HG02870 (cell line): ENCODE measurements around the gene PPA1.
"Not testable (repeated sequence)": the region's sequence is repeated elsewhere in the genome, so short reads cannot be mapped to it uniquely, and the experiment has no call there.

Experiments
- ATAC-seq: cut with Tn5 transposase; IDR thresholded peaks from one replicate; pipeline ENCODE4 v1.9.1; 2021; ENCODE audit warnings: mild to moderate bottlenecking, moderate library complexity; ENCODE audit not compliant: unreplicated experiment

PPA1 gene

DNA sequence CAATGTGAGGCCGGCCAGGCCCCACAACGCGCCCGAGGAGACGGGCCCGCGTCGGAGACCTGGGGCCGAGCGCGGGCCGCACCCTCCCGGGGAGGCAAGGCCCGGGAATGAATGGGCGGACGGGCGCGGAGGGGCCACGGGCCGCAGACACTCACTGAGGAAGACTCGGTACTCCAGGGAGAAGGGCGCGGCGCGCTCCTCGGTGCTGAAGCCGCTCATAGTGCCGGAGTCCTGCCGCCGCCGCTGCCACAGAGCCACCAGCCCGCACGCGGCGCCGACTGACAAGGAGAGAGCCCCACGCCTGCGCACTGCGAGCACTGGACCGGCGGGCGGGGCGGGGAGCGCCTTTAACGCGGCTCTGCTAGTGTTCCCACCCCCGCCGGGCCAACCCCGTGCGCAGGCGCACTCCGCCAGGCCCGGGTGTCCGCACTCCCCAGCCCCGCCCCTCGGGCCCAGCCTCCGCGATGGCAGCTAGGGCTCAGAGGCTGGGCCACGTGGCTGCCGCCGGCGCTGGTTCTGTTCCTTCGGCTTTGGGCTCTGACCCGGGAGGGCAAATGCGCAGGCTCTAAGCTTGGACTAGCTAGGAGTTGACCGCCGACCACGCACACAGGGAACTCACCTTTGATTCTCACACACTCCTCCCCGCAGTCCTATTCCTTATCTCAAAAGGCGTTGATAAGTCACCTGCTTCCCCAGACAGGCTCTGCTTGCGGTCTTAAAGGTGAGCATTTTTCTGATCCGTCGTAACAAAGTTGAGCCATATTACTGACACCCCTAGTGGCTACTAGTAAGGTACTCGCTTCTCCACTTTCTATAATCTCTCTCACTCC lies at the start of gene PPA1:
Gene PPA1 (minus strand): TSS at position 321 of the 830 bp plus-strand sequence. CDS start 102 bp downstream, at position 219.
- peak; percentile 85 for ATAC-seq

DNA sequence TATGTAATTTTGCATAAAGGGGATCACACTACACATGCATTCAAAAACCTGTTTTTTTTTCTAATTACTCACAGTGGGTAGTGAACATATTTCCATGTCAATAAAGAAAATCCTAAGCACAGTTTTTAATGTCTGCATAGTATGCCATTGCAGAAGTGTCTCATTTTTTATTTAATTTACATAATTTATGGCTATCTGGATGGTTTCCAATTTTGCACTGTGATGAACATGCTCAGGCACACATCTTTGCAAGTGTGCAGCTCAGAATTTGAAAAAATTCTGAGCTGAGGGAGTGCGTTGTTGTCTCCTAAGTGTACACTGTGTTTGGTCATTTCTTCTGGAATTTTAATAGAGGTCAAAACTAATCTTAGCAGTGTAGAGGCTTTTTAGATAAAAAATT lies 48.4 kb upstream of the PPA1 start:
- ATAC-seq, result no peak

DNA sequence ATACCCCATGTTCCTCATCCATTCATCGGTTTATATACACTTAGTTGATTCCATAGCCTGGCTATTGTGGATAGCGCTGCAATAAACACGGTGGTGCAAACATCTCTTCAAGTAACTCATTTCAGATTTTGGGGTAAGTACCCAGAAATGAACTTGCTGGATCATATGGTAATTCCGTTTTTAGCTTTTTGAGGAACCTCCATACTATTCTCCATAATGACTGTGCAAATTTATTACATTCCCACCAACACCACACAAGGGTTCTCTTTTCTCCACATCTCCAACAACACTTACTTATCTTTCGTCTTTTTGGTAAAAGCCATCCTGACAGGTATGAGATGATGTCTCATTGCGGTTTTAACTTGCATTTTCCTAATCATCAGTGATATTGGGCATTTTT lies 46.9 kb upstream of the PPA1 start:
- ATAC-seq, result no peak

DNA sequence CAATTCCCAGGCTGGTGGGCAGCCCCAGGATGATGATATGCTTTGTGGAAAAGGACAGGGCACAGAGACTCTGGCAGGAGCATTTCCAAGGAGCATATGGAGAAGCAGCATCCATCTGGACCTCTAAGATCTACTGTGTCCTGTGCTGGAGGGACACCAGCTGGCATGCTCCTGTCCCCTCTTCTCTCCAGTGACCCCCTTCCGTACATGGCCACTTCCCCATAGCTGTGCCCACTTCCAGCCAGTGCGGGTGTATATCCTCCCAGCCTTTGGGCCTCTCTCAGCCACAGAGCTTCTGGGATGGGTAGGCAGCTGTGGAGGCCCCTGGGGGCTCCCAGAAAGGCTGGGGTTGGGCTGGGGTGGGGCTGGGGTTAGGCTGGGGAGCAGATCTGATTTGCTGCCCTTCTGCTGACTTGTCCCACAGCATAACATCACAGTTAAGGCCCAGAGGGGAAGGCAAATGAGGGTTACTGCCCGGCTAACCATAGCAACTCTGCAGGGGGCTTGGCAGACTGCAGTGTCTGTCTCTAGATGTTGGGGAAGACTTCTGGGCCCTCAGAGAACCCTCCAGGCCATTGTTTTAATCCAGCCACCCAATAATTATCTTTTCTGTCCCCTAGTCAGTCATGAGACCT lies 44.3 kb upstream of the PPA1 start:
- ATAC-seq, result no peak

DNA sequence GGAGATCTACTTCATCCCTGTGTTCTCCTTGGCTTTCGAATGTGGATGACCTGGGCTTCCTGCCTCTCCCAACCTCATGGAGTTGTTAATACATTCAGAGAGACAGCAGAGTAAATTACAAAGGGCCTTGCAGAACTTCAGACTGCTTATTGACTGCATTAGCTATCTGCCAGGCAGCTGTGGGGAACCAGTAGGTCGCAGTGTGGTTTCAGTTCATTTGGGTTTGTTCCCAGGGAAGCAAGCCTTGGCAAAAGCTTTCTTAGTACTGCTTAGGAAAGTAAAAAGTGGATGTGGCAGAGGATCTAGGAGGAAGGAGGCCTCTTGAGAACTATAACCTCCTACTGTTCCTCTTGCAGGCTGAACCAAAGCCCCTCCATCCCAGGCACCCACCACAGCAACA lies 41.4 kb upstream of the PPA1 start:
- no peak for ATAC-seq

DNA sequence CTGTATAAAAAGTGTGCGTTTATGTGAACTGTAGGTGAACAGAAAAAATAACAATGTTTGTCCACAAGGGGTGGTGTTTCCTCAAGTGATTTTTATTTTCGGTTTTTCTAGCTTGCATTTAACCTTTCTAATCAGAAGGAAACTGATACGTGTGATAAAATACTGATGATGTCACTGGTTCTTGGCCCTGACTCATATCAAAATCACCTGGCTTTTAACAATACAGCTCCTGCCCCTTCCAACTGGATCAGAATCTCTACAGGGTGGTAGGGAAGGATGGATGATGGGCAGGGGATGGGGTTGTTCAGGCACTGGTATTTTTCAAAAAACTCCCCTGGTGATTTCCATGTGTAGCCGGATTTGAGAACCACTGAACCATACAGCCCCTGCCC lies 39.7 kb upstream of the PPA1 start:
- ATAC-seq, result peak; percentile 52

DNA sequence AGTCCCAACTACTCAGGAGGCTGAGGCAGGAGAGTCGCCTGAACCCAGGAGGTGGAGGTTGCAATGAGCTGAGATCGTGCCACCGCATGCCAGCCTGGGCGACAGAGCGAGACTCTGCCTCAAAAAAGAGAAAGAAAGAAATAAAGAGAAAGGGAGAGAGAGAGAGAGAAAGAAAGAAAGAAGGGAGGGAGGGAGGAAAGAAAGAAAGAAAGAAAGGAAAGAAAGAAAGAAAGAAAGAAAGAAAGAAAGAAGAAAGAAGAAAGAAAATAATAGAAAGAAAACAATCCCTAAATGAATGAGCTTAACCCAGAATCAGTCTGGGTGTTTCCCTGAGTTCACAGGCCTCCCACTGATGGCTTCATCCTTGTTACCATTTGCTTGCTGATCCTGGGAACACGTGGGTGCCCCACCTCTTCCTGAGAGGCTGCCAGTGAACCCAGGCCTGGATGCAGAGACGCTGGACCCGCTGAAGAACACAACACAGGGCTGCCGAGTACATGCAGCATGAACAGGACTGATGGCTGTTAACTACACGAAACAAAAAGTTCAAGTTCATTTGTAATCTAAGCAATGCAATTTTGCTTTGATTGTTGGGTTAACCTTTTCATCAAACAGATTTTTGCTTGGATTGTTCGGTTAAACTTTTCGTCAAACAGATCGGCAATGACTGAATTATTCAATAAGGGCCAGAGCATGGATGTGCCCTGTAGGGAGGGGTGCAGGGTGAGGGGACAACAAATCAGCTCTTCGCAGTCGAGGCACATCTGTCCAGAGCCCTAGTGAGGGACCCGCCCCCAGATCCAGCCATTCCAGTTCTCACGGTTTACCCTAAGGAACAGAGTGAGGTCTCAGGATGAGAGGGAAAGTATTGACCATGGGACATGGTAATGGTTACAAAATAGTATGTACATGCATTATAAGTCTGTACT lies 39.0 kb upstream of the PPA1 start:
- ATAC-seq, result no peak

DNA sequence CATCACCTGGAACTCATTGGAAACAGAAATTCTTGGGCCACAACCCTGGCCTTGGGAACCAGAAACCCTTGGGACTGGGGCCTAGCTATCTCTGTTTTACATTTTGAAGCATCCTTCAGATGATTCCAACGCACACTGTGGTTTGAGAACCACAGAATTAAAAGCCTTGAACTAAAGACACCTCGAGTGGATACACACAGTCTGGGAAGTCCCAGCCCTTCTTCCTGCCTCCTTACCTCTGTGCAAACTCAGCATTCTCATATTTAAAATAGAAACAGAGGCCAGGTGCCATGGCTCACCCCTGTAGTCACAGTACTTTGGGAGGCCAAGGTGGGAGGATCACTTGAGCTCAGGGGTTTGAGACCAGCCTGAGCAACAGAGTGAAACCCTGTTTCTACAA lies 37.7 kb upstream of the PPA1 start:
- no peak for ATAC-seq

DNA sequence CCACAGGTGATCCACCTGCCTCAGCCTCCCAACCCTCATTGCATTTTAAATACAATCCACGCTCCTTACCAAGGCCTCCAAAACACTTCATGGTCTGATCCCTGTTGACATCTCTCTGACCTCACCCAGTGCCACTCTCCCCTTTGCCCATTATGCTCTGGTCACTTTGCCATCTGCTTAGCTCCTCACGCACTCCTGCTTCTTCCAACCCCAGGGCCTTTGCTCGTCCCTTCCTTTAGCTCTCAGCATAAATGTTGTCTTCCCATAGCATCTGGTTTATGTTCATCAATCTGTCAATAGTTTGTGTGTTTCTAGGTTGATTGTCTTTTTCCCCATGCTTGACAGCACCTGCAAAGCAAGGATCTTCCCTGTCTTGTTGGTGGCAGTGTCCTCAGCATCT lies 36.5 kb upstream of the PPA1 start:
- ATAC-seq, result no peak

DNA sequence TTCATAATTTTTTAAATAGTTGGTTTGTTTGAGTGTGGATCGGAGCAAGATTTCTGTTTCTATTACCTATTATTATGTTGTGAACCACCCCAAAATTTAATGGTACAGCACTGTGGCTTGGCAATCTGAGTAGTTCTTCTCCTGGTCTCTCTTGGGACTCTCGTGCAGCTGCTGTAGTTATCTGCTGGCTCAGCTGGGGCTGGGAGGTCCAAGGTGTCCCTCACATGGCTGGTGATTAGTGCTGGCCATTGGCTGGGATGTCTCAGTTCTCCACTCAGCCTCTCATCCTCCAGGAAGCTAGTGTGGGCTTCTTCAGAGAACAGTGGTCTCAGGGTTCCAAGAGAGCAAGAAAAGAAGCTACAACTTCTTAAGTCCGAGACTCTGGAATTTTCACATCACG lies 35.1 kb upstream of the PPA1 start:
- ATAC-seq, result no peak

DNA sequence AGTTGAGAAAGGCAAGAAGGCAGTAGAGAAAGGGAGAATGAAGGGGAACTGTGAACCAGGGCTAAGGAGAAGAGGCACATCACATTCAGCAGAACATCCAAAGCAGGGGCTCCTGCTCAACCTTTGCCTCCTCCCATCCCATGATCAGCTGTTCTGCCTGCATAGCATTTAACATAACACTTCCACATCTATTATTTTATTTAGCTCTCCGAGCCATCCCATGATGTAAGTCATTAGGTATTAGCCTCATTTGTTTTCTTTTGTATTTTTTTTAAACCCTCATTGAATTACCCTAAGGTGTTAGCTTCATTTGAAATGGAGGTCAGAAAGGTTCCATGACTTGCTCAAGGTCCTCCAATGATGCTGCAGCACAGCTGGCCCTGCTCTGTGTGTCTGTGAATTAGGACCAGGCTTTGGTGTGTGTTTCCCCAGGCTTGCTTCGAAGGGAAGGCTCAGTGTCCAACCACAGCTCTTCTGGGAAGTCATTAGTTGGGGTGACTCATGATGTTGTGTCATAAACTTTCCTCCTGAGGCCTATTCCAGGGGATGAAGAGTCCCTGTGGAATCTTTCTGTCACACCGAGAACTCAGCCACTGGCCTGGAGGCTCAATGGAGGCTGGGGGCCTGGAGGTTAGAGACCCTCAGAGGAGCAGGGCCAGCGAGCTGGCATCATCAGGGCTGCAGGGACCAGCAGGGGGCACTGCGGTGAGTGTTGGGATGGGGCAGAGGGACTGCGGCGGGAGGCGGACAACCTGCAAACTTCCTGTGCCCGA lies 34.1 kb upstream of the PPA1 start:
- ATAC-seq, result no peak

DNA sequence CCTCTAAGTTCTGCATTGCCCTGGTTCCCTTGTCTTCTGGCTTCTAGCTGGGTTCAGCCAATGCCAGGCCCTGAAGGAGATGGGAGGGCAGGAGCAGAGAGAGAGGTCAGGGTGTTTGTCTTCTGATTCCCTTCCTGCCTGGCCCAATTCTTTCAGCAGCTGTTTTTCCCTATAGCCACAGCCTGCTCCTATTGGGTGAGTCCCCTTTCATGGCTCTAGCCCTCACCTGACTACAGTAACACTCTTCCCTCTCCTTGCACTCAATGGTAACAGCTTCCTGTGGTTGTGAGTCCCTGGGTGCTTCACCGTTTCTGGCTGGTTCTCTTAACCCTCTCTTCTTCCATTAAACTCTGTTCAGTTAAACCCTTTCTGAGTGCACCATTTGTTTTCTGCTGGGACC lies 33.5 kb upstream of the PPA1 start:
- ATAC-seq, result no peak

DNA sequence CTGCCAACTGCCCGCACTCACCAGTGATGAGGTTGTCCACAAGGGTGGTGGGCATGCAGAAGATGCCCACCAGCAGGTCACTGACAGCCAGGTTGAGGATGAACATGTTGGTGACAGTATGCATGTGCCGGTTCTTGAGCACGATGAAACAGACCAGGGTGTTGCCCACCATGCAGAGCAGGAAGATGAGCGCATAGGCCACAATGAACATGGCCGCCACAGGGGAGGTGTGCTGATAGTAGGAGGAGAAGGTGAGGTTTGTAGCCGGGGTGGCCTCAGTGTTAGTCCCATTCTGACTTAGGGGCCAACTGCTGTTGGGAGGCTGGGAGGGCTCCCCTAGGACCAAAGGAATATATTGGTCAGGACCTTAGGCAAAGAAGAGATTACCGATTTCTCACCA lies 32.8 kb upstream of the PPA1 start:
- ATAC-seq, result no peak

DNA sequence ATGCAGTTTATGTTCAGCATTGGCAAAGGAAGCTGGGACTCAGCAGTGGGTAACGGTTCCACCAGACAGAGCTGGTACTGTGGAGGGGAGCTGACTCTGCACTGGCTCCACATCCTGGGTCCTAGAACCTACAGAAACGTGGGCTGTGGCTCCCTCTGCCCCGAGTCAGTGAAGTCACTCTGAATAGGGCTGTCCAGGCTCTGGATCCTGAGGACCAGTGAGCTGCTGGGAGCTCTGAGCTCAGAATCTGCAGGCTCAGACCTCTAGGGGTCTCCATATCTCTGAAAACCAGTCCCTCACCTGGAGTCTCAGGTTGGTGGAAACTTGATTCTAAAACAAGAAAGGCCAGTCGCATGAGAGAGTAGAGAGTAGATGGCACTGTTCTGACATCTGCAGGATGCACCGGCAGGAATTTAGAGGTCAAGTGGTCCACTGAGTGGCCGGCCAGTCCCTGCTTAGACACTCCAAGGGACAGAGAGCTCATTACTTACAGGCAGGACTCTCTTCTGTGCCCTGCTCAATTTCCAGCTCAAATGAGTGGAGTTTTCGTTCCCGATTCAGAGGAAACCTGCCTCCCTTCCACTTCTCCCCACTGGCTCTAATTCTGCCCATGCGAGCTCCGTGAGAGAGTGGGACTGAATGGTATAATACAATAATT lies 31.9 kb upstream of the PPA1 start:
- no peak for ATAC-seq

DNA sequence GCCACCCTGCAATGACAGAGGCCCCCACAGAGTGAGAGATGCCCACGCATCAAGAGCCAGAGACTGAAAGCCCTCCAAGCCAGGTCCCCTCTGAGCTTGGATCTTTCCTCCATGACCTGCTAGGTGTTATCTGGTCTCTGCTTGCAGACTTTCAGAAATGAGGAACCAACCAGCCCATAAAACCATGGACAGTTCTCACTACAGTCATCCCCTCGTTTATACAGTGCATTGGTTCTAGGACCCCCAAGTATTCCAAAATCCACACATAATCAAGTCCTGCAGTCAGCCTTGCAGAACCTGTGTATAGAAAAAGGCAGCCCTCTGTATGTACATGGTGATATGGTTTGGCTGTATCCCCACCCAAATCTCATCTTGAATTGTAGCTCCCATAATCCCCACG lies 27.5 kb upstream of the PPA1 start:
- ATAC-seq, result no peak

DNA sequence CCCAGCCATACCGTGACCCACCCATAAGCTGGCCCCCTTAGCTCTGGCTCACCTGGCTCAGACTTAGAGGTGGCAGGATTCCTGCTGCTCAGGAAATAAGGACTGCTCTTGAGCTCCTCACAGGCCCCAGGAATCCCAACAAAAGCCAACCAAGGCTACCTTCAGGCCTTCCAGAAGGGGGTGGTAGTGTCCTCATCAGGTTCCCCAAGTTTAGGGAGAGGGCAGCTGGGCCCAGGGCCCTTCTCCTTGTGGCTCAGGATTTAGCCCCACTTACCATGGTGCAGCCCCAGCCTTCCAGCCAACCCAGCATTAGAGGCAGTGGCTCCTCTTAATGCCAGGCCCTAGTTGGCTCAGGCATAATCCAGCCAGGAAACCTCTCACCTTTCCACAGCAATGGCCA lies 27.0 kb upstream of the PPA1 start:
- ATAC-seq, result no peak

DNA sequence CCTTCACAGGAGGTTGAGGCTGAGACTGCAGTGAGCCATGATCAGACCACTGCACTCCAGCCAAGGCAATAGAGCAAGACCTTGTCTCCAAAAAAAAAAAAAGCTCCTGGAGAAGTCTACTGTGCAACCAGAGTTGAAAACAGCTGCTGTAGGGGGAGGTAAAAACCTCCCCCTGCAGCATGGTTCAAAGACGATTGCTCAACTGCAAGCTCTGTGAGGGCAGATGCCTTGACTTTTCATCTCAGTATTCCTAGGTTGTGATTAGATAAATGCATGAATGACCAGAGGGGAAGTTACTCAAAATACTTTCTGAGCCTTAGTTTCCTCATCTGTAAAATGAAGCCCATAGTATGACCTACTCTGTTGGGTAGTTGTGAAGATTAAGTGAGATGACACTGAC lies 25.0 kb upstream of the PPA1 start:
- ATAC-seq, result no peak

DNA sequence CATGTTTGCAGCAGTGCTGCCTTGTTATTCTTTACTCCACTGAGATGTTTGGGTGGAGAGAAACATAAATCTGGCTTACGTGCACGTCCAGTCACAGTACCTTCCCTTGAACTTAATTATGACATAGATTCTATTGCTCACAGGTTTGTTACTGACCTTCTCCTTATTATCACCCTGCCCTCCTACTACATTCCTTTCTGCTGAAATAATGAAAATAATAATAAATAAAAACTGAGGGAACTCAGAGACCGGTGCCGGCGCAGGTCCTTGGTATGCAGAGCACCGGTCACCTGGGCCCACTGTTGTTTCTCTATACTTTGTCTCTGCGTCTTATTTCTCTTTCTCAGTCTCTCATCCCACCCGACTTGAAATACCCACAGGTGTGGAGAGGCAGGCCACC lies 24.6 kb upstream of the PPA1 start:
- ATAC-seq, result not testable (repeated sequence)

DNA sequence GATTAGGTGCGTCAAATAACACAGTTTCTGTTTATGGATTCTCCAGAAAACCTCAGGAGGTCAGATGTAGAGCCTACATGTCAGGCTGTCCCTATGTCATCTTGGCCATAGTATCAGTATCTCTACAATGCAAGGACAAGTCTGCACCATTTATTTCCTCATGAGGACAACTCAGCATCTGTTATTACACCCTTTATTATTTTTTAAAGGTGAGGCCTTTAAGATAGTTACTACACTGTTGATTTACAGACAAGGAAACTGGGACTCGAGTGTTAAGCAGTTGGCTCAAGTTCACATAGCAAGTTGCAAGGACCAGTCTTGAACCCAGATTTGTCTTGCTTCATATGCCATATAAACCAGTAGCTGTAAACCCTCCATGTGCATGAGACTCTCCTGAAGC lies 23.2 kb upstream of the PPA1 start:
- ATAC-seq, result no peak
